Measurements from ENCODE around the gene PRSS56. TPM values are rescaled to one million over a fixed set of nuclear protein-coding genes. Genes with fewer than 3 reads are reported as not detected.

PRSS56 gene
- total RNA-seq: not detected in 2 replicates

DNA sequence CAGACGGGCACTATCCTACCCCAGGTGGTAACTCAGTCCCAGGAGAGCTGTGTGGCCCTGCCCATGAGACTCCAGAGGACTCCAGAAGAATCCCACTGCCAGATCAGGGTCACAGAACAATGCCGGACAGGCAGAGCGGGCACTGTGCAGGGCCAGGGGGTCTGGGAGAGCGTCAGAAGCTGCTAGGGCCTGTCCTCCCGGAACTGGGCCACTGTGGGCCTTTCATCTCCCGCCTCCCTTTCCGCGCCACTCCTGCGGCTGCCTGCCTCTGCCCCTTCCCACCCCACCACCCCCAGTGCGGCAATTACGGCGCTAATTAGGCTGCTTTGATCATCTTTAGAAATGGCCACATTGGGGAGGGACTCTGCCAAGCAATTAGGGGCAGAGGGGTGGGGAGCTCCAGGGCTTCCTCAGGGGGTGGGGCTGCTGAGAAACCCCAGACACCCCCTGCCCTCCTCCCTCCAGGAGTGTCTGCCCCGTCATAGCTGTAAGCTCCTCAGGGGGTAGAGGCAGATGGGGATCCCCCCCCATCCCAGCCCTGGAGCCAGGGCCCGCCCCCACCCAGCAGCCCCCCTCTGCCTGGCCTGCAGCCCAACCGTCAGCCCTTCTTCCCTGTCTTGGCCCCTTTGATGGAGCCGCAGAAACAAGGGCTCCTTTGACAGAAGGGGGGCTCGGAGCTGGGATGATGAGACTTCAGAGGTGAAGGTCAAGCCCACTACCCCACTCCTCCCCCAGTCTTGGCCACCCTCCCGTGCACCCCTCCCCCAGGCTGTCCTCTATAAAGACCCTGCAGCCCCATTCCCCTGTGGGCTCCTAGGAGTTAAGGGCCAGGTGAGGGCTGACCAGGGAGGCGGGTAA lies at the start of gene PRSS56:
Gene PRSS56 (plus strand): TSS at position 808 of the 858 bp plus-strand sequence. CDS start 211 bp downstream, outside the sequence.

DNA sequence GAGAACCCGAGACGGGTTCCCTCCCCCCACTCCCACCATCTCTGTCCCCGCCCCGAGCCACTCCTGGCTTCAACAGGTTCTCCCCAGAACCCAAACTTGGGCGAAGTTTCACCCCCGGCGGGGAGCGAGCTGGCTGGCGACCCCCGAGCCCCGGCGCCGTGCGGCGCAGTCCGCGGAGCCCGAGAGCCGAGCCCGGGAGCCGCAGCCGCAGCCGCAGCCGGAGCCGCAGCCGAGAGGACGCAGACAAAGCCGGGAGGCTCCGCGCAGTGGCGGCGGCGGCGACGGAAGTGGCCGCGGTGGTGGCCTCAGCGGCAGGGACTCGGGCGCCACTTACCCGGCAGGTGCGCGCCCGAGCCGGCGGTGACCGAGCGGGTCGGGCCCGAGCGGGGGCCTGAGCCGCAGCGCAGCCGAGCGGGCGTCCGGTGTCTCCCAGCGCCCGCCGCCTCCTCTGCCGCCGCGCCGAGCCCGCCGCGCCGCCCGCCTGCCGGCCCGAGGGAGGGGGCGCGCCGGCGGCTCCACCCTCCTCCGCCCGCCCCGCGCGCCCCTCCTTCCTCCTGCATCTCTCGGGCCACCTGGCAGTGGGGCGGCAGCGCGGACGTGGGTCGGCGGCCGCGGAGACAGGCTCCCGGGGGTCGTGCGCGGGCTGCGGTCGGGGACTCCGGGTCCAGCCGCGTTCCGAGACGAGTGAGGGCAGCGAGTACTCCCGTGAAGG lies 32.6 kb upstream of the PRSS56 start, which contains the start of gene ECEL1:
Gene ECEL1 (minus strand): TSS at position 450 of the 712 bp plus-strand sequence. CDS start 1,181 bp downstream, outside the sequence.

GRCh38 chr2:232525791-232526371 lies 5.7 kb downstream of the PRSS56 start, which contains the start of gene CHRND:
CHRND (plus strand) TSS chr2:232526160; CDS start chr2:232526216, 56 bp downstream.

GRCh38 chr2:232539298-232540231 lies 19.4 kb downstream of the PRSS56 start, which contains the start of gene CHRNG:
CHRNG (plus strand) TSS chr2:232539692; CDS start chr2:232539748, 56 bp downstream.

DNA sequence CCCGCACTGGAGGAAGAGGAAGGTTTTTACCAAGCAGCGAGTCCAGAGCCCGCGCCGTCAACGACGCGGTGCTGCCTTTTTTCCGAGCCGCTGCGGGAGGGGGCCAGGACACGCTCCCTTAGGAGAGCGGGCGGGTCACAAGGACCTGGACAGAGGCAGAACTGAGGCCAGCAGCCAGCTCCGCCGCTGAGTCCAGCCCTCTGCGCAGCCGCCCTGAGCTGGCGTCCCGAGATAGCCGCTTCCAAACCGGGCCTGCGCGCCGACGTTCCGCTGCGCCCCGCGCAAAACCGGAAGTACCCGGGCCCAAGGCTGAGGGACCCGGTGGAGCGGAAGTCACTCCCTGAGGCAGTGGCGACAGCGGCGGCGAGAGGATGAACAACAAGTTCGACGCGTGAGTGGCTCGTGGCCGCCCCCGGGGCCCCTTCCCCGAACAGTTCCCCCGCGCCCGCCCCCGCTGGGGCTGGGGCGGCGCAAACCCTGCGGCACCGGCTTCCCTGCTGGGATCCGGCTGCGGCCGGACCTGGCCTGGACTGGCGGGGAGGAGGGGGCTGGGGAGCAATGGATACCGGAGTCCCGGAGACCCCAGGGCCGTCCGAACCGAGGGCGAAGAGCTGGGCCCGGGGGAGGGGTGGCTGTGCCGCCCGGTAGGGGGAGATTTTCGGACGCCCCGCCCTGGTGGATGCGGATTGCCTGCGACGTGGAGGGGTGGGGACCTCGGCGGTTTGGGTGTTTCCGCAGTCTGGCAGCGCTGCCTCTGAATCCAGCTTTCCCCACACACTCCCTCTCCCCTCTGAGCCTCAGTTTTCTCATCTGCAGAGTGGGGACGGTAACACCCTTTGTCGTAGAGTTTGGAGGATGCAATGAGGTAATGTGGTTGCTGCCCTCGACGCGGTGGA lies 30.4 kb downstream of the PRSS56 start, which contains the start of the genes EIF4E2 and TIGD1:
Gene EIF4E2 (plus strand): TSS at position 336 of the 896 bp plus-strand sequence. CDS start 36 bp downstream, at position 372.
Gene TIGD1 (minus strand): TSS at position 204 of the 896 bp plus-strand sequence. CDS start 675 bp downstream, outside the sequence.

Other genes with a start within 250 kb of the PRSS56 start
- not detected in 2 replicates for gene ALPP, start 141.6 kb upstream of the PRSS56 start, total RNA-seq
- 0.07 TPM in 1 of 2 replicates, not detected in the other for gene ALPG, start 113.5 kb upstream of the PRSS56 start, total RNA-seq
- gene ALPI, start 64.2 kb upstream of the PRSS56 start, total RNA-seq: not detected in 2 replicates
- gene ECEL1, start 32.6 kb upstream of the PRSS56 start, total RNA-seq: not detected in 2 replicates
- not detected in 2 replicates for gene CHRND, start 5.8 kb downstream of the PRSS56 start, total RNA-seq
- not detected in 2 replicates for gene CHRNG, start 19.3 kb downstream of the PRSS56 start, total RNA-seq
- 2.7 and 3.7 TPM in 2 replicates for gene TIGD1, start 30.2 kb downstream of the PRSS56 start, total RNA-seq
- 78.0 and 88.3 TPM in 2 replicates for gene EIF4E2, start 30.3 kb downstream of the PRSS56 start, total RNA-seq
- gene EFHD1, start 113.2 kb downstream of the PRSS56 start, total RNA-seq: 0.20 TPM in 1 of 2 replicates, not detected in the other
- gene GIGYF2, start 176.9 kb downstream of the PRSS56 start, total RNA-seq: 28.2 and 33.0 TPM in 2 replicates

Measured in mammary microvascular endothelial cell (primary cell).